ENCODE measurements around the gene MYOM3.

The MYOM3 gene

GRCh38 chr1:24095140-24095859 lies 16.6 kb downstream of the MYOM3 start:
- no peak for DNase-seq

- no peak for DNase-seq
Measured at GRCh38 chr1:24094554-24094953, 17.4 kb downstream of the MYOM3 start.

- no peak for DNase-seq
Measured at GRCh38 chr1:24093732-24094131, 18.2 kb downstream of the MYOM3 start.

- no peak for DNase-seq
Measured at GRCh38 chr1:24092979-24093378, 19.0 kb downstream of the MYOM3 start.

- DNase-seq, result no peak
Measured at GRCh38 chr1:24091971-24092482, 19.9 kb downstream of the MYOM3 start.

- DNase-seq, result no peak
Measured at GRCh38 chr1:24090736-24091135, 21.2 kb downstream of the MYOM3 start.

GRCh38 chr1:24089743-24090555 lies 22.0 kb downstream of the MYOM3 start:
- peak; percentile 5 for DNase-seq

- no peak for DNase-seq
Measured at GRCh38 chr1:24089027-24089742, 22.8 kb downstream of the MYOM3 start.

- no peak for DNase-seq
Measured at GRCh38 chr1:24086466-24086865, 25.5 kb downstream of the MYOM3 start.

GRCh38 chr1:24085546-24085945 lies 26.4 kb downstream of the MYOM3 start:
- no peak for DNase-seq

GRCh38 chr1:24085007-24085406 lies 26.9 kb downstream of the MYOM3 start:
- DNase-seq, result no peak

- DNase-seq, result no peak
Measured at GRCh38 chr1:24084050-24084449, 27.9 kb downstream of the MYOM3 start.

GRCh38 chr1:24082372-24082771 lies 29.6 kb downstream of the MYOM3 start:
- no peak for DNase-seq

GRCh38 chr1:24081190-24081589 lies 30.7 kb downstream of the MYOM3 start:
- DNase-seq, result no peak

GRCh38 chr1:24080131-24080530 lies 31.8 kb downstream of the MYOM3 start:
- no peak for DNase-seq

GRCh38 chr1:24077278-24077978 lies 34.5 kb downstream of the MYOM3 start:
- no peak for DNase-seq

- no peak for DNase-seq
Measured at GRCh38 chr1:24075946-24076345, 36.0 kb downstream of the MYOM3 start.

- DNase-seq, result no peak
Measured at GRCh38 chr1:24075590-24075854, 36.4 kb downstream of the MYOM3 start.

GRCh38 chr1:24074817-24075589 lies 36.9 kb downstream of the MYOM3 start:
- DNase-seq, result no peak

- no peak for DNase-seq
Measured at GRCh38 chr1:24074196-24074595, 37.7 kb downstream of the MYOM3 start.

- no peak for DNase-seq
Measured at GRCh38 chr1:24071941-24072340, 40.0 kb downstream of the MYOM3 start.

GRCh38 chr1:24070821-24071393 lies 41.0 kb downstream of the MYOM3 start:
- peak; percentile 84 for DNase-seq

All from NCI-H2171 treated with DMSO at 0.1 percent for 48 hours (cell line).